ENCODE data around the gene NPS.

The NPS gene

DNA sequence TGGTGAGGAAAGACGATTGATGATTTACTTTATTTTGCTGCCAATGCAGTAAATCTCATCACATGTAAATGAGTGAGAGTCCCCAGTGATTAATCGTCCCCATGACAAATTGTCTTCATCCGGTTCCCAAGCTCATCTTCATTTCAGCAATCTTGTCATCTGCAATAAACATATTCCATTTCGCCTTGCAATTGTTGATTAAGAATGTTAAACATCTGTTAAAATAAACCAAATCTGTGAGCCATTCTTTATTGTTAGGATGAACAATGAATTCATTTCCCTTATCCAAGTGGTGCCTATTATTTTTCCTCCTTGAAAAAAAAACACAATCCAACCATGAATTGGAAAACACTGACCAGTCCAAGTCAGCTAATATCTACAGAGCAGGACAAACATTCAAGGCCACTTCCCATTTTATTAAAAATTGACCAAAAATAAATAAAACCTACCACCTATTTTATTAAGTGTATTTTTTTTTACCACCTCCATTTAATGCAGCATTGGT is 36.5 kb downstream of the NPS start (continued):
- TF ChIP-seq ESRRG (CRISPR knock-in tag; IDR thresholded peaks at IDR 0.05): no peak
- TF ChIP-seq OSR1 (CRISPR knock-in tag; IDR thresholded peaks at IDR 0.05): no peak

DNA sequence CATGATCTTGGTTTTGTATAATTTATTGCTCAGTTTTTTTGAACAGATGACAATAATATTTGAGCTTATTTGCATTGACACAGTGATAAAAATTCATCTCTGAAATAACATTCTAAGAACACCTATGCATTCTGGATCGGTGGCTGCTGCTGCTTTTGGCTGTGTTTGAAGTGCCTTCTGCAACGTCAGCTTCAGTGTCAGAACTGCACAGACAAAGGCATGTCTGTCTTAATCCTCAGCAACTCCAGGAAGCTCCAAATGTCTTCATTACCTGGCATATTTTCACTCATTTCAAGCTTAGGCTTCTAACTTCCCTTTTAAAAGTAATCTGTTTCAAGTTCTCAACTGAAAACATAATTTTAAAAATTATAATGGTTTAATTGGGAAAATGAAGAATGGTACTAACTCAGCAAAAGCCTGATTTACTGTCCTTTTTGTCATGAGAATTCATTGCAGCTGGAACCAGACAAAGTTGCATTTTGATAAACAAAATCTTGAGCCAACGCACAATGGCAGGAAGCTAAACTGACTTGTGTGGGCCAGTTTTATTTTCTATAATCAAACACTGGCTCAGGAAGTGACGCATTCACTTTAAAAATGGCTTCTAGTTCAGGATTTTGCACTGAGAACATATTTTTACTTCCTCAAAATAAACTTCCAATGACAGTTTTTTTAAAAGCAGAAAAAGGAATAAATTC is 38.7 kb downstream of the NPS start:
- ATAC-seq: no peak
- TF ChIP-seq TOX (CRISPR knock-in tag; IDR thresholded peaks at IDR 0.05; ENCODE audit: borderline replicate concordance): no peak
- TF ChIP-seq ZC3H10 (CRISPR knock-in tag; IDR thresholded peaks at IDR 0.05): no peak
- no peak for TF ChIP-seq ISL1 (CRISPR knock-in tag; IDR thresholded peaks at IDR 0.05)
- TF ChIP-seq, protein P1, sequence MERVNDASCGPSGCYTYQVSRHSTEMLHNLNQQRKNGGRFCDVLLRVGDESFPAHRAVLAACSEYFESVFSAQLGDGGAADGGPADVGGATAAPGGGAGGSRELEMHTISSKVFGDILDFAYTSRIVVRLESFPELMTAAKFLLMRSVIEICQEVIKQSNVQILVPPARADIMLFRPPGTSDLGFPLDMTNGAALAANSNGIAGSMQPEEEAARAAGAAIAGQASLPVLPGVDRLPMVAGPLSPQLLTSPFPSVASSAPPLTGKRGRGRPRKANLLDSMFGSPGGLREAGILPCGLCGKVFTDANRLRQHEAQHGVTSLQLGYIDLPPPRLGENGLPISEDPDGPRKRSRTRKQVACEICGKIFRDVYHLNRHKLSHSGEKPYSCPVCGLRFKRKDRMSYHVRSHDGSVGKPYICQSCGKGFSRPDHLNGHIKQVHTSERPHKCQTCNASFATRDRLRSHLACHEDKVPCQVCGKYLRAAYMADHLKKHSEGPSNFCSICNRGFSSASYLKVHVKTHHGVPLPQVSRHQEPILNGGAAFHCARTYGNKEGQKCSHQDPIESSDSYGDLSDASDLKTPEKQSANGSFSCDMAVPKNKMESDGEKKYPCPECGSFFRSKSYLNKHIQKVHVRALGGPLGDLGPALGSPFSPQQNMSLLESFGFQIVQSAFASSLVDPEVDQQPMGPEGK (CRISPR knock-in tag; IDR thresholded peaks at IDR 0.05; ENCODE audit: borderline replicate concordance): no peak
- no peak for TF ChIP-seq RARB (CRISPR knock-in tag; IDR thresholded peaks at IDR 0.05)
- TF ChIP-seq ZNF8 (CRISPR knock-in tag; IDR thresholded peaks at IDR 0.05): no peak
- TF ChIP-seq CSDC2 (CRISPR knock-in tag; IDR thresholded peaks at IDR 0.05): no peak
- TF ChIP-seq ESRRG (CRISPR knock-in tag; IDR thresholded peaks at IDR 0.05): no peak
- no peak for TF ChIP-seq ZFP30 (CRISPR knock-in tag; IDR thresholded peaks at IDR 0.05)
- TF ChIP-seq ARNTL (CRISPR knock-in tag; IDR thresholded peaks at IDR 0.05; ENCODE audit: borderline replicate concordance, low read depth): no peak
- TF ChIP-seq, protein P2, sequence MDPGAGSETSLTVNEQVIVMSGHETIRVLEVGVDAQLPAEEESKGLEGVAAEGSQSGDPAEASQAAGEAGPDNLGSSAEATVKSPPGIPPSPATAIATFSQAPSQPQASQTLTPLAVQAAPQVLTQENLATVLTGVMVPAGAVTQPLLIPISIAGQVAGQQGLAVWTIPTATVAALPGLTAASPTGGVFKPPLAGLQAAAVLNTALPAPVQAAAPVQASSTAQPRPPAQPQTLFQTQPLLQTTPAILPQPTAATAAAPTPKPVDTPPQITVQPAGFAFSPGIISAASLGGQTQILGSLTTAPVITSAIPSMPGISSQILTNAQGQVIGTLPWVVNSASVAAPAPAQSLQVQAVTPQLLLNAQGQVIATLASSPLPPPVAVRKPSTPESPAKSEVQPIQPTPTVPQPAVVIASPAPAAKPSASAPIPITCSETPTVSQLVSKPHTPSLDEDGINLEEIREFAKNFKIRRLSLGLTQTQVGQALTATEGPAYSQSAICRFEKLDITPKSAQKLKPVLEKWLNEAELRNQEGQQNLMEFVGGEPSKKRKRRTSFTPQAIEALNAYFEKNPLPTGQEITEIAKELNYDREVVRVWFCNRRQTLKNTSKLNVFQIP (CRISPR knock-in tag; IDR thresholded peaks at IDR 0.05; ENCODE audit: borderline replicate concordance, low read depth): no peak
- TF ChIP-seq OSR1 (CRISPR knock-in tag; IDR thresholded peaks at IDR 0.05): no peak
- TF ChIP-seq PPARA (CRISPR knock-in tag; IDR thresholded peaks at IDR 0.05; ENCODE audit: borderline replicate concordance): no peak
- no peak for TF ChIP-seq CREB5 (CRISPR knock-in tag; IDR thresholded peaks at IDR 0.05; ENCODE audit: low read depth)
- TF ChIP-seq ZNF70 (CRISPR knock-in tag; IDR thresholded peaks at IDR 0.05): no peak
- no peak for TF ChIP-seq BACH2 (CRISPR knock-in tag; IDR thresholded peaks at IDR 0.05; ENCODE audit: borderline replicate concordance)

DNA sequence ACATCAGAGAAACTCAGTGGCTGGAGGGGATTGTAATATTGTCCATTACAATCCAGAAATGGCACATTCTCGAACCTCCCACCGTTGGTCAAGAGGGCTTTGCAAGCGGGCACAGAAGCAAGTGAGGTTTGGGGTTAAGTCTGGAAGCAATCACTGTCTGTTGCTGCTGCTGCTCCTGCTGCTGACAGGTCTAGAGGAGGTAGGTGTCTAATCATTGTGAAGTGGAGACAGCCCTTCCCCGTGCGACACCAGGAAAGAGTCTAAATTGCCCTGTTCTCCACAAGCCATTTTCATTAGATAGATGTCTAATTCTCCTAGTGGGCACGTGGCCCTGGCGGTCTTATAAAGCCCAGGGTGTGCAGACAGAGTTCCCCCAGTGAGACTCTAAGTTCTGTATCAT is 43.5 kb downstream of the NPS start:
- TF ChIP-seq ZNF8 (CRISPR knock-in tag; IDR thresholded peaks at IDR 0.05): no peak
- no peak for TF ChIP-seq ZFP3 (CRISPR knock-in tag; IDR thresholded peaks at IDR 0.05)
- no peak for TF ChIP-seq ISL1 (CRISPR knock-in tag; IDR thresholded peaks at IDR 0.05)
- no peak for TF ChIP-seq PPARA (CRISPR knock-in tag; IDR thresholded peaks at IDR 0.05; ENCODE audit: borderline replicate concordance)
- TF ChIP-seq ZFP30 (CRISPR knock-in tag; IDR thresholded peaks at IDR 0.05): no peak
- no peak for TF ChIP-seq OSR1 (CRISPR knock-in tag; IDR thresholded peaks at IDR 0.05)
- no peak for TF ChIP-seq CREB5 (CRISPR knock-in tag; IDR thresholded peaks at IDR 0.05; ENCODE audit: low read depth)
- no peak for TF ChIP-seq ARNTL (CRISPR knock-in tag; IDR thresholded peaks at IDR 0.05; ENCODE audit: borderline replicate concordance, low read depth)
- no peak for TF ChIP-seq ESRRG (CRISPR knock-in tag; IDR thresholded peaks at IDR 0.05)
- TF ChIP-seq ZNF565 (CRISPR knock-in tag; conservative IDR thresholded peaks at IDR 0.05; ENCODE audit: low read depth): no peak
- TF ChIP-seq ZC3H10 (CRISPR knock-in tag; IDR thresholded peaks at IDR 0.05): no peak
- no peak for TF ChIP-seq RARB (CRISPR knock-in tag; IDR thresholded peaks at IDR 0.05)
- no peak for ATAC-seq

- ATAC-seq: no peak
- no peak for TF ChIP-seq ZFP3 (CRISPR knock-in tag; IDR thresholded peaks at IDR 0.05)
- TF ChIP-seq CREB5 (CRISPR knock-in tag; IDR thresholded peaks at IDR 0.05; ENCODE audit: low read depth): no peak
- TF ChIP-seq ESRRG (CRISPR knock-in tag; IDR thresholded peaks at IDR 0.05): no peak
- no peak for TF ChIP-seq OSR1 (CRISPR knock-in tag; IDR thresholded peaks at IDR 0.05)
- TF ChIP-seq SNAI2 (CRISPR knock-in tag; IDR thresholded peaks at IDR 0.05): no peak
- TF ChIP-seq ZNF70 (CRISPR knock-in tag; IDR thresholded peaks at IDR 0.05): no peak
Observed at GRCh38 chr10:127600479-127600878, 51.4 kb downstream of the NPS start.
